Left ventricle myocardium superior (tissue), 1 donor: Measurements from ENCODE around the gene CTNNBIP1. TPM values are rescaled to one million over a fixed set of nuclear protein-coding genes. Genes with fewer than 3 reads are reported as not detected.
"Not testable (repeated sequence)": the region's sequence is repeated elsewhere in the genome, so short reads cannot be mapped to it uniquely, and the experiment has no call there.

Experiments
- ATAC-seq: fragments of 200-7000 bp; cut with Tn5 transposase; one replicate; pipeline ENCODE4 v1.9.1; 2020; ENCODE audit warnings: mild to moderate bottlenecking, moderate library complexity
- DNase-seq: peaks from one replicate; pipeline ENCODE4 v3.0.0-alpha.2; 2020
- intact Hi-C: fragments of 100-400 bp; cut with micrococcal nuclease; formaldehyde crosslinking; loops from one replicate; pipeline ENCODE4 v1.11.0; 2022
- long read RNA-seq: library from polyadenylated mRNA; unstranded; transcript quantifications from one replicate; pipeline ENCODE4 v2.0.0, GENCODE V29; 2021
- total RNA-seq: library from RNA; stranded (reverse); fragmentation: NEBNext Ultra II Directional; extraction: Animal tissue kit (Norgen Biotek cat#: 25700); gene quantifications from one replicate; pipeline ENCODE4 v1.2.1, GENCODE V29; 2021
- donor health status: DM: no; HTN: yes; CAD: no; lungs with severe emphysema.

Gene CTNNBIP1, protein sequence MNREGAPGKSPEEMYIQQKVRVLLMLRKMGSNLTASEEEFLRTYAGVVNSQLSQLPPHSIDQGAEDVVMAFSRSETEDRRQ
- 45.9 TPM for total RNA-seq
- long read RNA-seq, transcript CTNNBIP1-203 (6 exons, 3,000 nt): minor isoform, 5 of 113 reads
- long read RNA-seq, transcript CTNNBIP1-204 (5 exons, 1,206 nt): major isoform, 77 of 113 reads
- long read RNA-seq, partial matches to known transcripts: 2 of 113 reads
- long read RNA-seq, other reads (novel, unspliced or antisense): 29 of 113 reads

DNA sequence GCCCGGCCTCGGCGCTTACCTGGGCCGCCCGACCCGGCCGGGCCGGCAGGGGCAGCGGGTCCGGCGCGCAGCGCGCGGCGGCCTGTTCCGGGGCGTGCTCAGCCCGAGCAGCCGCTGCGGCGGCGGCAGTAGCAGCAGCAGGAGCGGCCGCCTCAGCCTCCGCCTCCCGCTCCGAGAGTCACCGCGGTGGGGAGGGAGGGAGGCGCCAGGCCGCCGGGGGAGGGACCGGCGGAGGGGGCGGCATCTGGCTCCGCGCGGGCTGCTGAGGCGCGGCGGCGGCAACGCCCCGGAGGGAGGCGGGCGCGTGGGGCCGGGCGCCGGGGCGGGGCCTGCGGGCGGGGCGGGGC is at the start of gene CTNNBIP1:
Gene CTNNBIP1, minus strand, starts transcription at position 194 of the 347 bp plus-strand sequence. CDS start 38,205 bp downstream, outside the sequence.
- intact Hi-C loops: no loop called here
- ATAC-seq (no peak), DNase-seq (no peak)

DNA sequence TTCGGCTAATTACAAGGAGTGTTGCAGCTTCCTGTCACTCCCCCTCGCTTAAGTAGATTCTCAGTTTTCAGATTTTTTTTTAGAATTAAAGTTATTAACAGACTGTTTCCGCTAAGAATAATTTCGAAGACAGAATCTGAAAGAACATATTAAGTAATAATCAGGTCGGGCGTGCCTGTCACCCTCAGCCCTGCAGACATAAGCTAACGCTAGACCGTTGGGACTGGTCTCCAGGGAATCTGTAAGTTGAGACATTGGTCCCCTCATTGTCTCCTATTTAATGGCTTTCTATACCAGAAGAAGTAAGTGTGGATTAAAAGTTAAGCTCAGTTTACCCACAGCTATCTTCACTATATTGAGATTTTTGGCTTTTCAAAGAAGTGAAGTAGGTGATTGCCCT is 47.7 kb upstream of the CTNNBIP1 start:
- no peak for DNase-seq
- intact Hi-C loops: no loop called here
- no peak for ATAC-seq

DNA sequence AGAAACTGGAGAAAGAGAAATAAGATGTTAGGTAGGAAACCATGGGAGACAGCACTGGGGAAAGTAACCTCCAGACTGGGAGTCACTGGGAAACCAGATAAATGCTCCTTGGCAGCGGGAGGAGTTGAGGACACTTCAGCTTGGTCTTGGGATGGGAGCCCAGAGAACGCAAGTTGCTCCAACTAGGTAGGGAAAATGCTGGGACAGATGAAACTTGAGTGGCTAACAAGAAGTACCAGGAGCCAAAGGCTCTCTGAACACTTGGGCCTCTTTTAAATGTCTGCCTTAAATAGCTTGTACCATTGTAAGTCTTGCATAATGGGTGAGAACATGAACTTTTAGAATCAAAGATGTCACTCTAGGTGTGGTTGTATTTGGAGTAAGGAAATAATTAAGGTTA is 36.2 kb upstream of the CTNNBIP1 start:
- DNase-seq: no peak
- ATAC-seq: no peak
- intact Hi-C loops: no loop called here

DNA sequence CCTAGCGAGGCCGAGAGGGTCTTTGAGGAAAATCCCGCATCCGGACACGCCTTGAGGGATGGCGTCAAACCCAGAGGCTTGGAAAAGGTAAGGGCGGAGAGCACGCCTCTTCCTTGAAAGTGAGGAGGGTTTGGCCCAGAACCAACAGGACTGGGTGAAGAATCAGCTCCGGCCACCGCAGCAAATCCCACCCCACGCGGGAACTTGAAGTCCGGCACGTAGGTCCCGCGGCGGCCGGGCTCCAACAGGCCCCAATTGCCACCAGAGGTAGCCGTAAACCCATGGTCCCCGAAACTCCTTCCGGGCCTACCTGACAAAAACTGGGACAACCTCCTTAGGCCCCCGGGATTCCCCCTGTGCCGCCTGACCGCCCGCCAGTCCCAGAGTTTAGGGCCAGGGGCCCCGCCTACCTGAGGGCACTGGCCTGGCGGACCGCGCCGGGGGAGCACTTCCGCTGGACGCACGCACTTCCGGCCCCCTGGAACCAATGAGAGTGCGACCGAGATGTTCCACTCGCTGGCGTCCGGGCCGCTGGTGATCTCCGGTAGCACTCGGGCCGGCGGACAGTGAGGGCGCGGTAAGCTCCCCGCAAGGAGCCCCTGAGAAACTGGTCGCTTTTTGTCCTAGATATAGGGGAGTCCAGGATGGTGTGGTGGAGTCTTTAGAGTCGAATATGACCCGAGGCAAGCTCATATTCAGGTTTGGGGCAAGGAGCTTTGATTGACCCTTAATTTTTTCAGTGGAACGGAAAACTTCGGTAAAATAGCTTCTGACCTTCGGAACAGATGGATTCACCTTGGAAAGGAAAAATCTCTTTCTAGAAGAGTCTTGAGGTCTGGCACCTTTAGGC is 33.1 kb upstream of the CTNNBIP1 start, which contains the start of the genes LZIC and NMNAT1:
Gene LZIC, minus strand, starts transcription at position 453 of the 850 bp plus-strand sequence. CDS start 6,772 bp downstream, outside the sequence.
Gene NMNAT1, plus strand, starts transcription at position 537 of the 850 bp plus-strand sequence. CDS start 28,599 bp downstream, outside the sequence.
- intact Hi-C loops: no loop called here
- DNase-seq (peak; percentile 95), ATAC-seq (peak; percentile 99)

DNA sequence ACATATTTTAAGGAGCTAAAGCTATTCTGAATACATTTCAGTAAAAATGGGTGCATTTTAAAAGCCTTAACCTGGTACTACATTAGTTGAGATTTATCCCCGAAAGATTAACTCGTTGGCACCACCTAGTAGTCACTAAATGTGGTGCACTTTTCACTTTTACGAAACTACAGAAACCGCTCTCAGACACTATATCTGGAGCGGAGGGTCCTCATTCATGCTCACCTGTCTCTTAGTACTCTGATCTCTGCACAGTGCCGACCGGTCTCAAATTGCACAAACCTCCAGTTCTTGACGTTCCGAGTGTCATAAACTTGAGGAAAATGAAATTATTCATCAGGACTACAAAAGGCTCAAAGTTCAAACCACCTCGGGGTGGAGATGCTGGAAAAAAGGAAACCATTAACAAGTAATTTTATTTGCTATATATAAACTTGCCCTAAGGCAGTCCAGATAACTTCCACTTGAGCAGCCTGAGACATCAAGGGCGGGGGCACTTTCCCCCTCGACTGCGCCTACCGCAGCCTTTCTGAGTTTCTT is 32.4 kb upstream of the CTNNBIP1 start:
- intact Hi-C loops: no loop called here
- DNase-seq: no peak
- peak; percentile 29 for ATAC-seq

DNA sequence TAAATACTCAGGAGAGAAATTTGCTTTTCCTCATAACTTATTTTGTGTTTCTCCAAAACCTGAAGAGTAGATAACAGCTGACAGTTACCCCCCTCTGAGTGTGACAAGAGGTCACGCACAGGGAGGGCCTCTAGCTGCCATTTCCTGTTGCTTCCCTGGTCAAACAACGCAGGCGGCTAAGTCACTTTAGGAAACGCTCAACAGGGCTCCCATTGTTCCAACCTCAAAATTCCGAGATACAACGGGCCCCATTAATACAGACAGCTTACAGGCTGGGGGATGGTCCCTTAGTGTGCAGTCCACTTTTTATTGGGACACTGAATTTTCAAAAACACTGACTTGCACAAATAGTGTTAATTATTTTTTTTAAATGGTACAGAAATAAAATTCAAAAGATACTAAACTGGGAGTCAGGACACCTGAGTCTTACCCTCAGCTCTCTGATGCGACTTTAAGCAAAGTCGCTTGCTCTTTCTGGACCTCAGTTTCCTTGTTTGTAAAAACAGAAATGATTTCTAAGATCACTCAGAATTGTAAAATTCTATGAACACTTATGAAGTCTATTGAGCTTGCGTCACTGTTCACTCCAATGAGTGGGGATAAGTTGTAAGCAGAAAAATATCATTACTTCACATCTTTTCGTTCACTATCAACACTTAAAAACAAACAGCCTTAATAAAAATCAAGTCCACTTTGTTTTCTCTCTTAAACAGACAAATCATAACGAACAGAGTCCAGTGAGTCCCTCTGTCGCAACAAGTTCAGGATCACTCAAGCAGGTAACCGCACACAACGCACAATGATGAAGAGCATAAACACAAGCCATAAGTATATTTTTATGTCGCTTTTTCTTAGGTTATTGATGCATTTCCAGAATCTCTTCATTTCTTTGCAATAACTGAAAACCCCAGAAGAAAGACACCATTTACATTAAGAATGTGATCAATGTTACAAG is 19.6 kb upstream of the CTNNBIP1 start:
- peak; percentile 39 for ATAC-seq
- intact Hi-C loops: no loop called here
- DNase-seq: no peak

DNA sequence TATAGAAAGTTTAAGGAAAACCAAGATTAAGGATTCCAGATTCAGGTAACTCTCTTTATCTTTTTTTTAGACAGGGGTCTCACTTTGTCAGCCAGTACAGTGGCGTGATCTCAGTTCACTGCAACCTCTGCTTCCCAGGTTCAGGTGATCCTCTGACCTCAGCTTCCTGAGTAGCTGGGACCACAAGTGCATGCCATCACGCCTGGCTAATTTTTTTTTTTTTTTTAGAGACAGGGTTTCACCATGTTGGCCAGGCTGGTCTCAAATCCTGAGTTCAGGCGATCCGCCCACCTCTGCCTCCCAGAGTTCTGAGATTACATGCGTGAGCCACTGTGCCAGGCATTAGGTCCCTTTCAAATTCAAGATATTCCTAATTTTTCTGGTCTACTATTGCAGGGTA is 17.2 kb upstream of the CTNNBIP1 start:
- DNase-seq (no peak), ATAC-seq (no peak)
- intact Hi-C loops: no loop called here

DNA sequence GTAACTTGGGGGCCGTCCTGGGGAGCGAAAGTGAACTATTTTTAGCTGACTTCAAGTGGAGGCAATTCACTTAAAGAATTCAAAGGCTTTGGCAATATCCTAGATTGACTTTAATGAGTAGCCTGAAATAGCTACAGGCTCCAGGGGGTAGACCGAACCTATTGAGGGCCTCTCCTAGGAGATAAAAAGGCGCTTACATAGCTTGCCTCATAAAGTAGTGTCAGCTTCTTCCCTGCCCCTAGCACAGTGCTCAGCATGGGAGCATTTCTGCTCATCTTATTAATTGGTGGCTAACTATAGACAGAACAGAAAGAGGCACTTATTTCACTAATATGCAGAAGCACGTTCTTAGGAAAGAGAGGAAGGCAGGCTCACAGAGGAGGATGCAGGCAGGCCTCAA is 12.3 kb upstream of the CTNNBIP1 start:
- DNase-seq (no peak), ATAC-seq (peak; percentile 91)
- intact Hi-C loops: no loop called here

DNA sequence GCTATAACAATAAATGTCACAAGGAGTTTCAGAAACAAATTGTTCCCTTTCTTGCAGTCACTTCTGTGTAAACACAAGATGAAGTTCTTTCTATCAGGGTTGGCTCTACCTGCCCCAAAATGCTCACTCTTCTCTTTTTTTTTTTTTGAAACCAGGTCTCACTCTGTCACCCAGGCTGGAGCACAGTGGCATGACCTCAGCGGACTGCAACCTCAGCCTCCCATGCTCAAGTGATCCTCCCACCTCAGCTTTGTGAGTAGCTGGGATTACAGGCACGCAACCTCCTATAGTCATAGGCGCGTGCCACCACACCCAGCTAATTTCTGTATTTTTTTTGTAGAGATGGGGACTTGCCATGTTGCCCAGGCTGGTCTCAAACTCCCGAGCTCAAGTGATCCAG is 10.5 kb upstream of the CTNNBIP1 start:
- intact Hi-C loops: no loop called here
- ATAC-seq: no peak
- no peak for DNase-seq

DNA sequence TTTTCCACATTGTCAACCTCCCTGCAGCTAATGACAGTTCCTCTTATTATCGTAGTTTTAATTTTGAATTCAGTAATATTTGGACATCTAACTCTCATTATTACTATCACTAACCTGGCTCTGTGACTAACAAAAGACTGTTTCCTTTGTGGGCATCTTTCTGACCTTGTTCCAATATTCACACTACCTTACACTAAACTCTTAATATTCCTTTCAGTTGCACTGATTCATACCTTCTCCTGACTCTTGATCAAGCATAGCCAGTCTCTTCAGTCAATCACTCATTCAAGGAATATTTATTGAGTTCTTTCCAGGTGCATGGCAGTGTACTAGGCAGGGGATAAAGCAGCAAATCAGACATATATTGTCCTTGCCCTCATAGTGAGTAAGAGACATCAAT is 7.8 kb upstream of the CTNNBIP1 start:
- ATAC-seq (no peak), DNase-seq (no peak)
- intact Hi-C loops: no loop called here

DNA sequence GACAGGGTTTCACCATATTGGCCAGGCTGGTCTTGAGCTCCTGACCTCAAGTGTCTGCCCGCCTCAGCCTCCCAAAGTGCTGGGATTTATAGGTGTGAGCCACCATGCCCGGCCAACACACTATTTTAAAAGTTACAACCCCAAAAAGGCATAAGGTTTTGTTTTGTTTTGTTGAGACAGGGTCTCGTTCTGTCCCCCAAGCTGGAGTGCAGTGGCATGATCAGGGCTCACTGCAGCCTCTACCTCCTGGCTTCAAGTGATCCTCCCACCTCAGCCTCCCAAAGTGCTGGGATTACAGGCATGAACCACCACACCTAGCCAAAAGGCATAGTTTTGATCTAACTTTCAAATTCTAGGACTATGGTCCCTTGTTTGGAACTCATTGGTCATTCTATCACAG is 7.4 kb upstream of the CTNNBIP1 start:
- intact Hi-C loops, DNase-seq, ATAC-seq: not testable (repeated sequence)

DNA sequence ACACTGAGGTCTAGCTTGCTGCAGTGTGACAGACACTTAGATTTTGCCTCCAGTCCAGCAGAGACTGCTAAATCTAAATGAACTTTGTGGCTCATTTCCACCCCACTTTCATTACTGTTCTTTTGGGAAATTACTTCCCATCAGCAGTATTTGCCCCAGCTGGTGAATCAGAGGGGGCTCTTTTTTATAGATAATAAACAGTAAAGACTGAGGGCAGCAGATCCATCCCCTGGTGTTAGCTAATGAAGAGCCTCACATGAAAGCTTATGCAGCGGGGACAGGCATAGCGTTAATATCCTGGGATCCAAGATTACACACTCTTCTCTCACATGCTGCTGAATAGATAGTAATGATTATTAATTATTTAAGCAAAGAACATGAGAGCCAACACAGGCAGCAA is 6.4 kb upstream of the CTNNBIP1 start:
- no peak for DNase-seq
- intact Hi-C loops: no loop called here
- ATAC-seq: no peak

DNA sequence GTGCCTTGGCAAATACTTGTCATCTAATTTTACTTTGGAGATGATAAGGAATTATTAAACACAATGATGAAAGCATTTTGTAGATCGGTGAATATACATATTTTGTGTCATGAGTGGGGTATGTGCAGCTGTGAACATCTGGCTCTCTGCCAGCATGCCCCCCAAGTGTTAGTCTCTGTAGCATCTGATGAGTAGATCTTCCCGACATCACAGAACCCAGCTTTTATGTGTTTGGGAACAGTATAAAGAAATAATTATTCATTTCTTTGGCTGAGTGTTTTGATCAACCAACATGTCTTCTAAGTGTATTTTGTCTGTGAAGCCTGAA is 4.5 kb upstream of the CTNNBIP1 start:
- ATAC-seq (no peak), DNase-seq (no peak)
- intact Hi-C loops: no loop called here

DNA sequence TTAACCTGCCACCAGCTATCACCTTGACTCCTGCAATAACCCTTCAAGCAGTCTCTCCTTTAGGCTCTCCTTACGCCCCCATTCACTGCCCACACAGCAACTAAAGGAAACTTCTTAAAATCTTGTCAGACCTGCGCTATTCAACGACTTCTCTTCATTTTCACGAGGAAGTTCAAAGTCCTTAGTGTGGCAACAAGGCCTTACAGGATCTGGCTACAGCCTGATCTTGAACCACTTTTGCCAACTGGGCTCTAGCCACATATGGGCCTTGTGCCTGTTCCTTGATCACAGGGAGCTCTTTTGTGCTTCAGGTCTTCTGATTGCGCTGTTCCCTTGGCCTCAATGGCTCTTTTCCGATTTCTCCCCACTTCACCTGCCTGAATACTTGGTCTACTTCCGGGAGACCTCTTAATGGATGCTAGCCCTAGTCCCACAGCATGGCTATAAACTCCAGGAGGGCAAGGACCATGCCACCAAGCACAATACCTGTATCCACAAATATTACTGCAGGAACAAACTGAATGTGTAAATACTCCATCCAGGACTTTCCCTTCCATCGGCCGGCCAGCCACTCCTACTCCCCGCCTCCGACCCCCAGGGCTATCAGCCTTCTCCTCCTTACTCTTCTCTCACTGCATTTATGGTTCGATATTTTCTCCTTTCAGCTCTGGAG is 2.3 kb upstream of the CTNNBIP1 start:
- intact Hi-C loops: no loop called here
- no peak for DNase-seq
- ATAC-seq: no peak

DNA sequence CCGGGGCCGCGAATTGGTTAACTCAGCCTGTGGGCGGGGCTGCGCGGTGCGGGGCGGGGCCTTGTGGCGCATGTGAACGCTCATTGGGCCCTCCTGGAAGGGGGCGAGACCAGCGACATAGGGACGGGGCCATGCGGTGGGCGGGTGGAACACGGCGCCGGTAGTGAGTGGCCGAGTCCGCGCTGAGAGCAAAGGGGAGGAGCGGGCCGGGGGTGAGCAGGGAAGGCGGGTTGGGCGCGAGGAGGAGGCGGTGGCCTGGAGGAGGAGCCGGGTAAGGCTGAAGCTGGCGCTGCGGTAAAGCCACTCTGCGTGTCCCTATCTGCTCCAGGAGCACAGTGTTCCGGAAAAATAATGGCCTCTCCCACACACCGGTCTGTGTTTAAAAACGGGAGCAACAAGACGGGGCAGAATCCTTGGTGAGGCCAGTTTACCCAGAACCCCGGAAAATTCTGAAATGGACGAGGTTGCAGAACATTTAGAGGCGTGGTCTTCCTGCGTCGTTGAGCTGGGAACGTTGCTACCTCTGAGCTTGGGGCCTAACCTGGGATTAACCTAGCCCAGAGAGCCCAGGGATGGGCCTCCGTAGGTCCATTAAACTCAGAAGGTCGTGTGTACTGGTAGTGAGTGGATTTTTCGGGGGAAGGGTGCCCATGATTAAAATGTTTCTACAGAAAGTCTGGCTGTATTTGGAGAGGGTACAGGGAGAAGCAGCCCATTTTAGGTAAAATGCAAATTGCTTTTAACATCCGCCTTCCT is 532 bp upstream of the CTNNBIP1 start:
- DNase-seq (peak; percentile 100), ATAC-seq (peak; percentile 96)
- intact Hi-C loops: no loop called here

DNA sequence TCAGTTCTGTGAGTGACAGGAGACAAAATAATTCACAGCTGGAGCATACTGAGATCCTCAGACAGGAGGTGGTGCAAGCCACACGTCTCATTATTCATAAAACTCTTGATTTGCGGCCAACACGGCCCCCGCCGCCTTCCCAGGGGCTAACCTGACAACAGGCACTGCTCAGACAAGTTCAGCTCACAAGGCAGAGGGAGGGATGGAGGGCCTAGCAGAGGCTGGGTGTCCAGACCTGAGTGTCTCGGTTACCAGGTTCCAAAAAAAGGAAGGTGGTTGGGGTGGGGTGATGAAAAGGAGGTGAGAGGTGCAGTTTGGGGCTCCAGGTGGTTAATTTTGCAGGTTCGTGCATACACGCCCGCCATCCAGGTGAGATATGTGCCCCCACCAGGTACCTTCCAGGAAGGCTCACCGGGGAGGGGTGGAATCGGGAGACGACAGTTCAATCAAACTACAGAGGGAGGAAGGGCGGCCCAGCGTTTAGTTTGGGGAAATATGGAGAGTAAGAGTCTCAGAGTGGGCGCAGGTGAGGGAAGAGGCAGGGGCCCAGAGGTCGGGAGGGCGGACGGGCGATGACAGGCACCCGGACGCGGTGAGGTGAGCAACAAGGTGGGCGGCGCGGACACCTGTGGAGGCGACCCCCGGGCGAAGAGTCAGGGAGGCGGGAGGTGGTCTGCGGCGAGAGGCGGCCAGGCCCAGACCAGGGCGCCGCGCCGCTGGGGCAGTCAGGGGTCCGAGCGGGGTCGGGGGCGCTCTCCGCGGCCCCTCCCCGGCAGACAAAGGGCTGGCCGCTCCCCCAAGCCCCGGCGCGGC is 629 bp downstream of the CTNNBIP1 start:
- intact Hi-C loops: no loop called here
- ATAC-seq (no peak), DNase-seq (peak; percentile 60)

DNA sequence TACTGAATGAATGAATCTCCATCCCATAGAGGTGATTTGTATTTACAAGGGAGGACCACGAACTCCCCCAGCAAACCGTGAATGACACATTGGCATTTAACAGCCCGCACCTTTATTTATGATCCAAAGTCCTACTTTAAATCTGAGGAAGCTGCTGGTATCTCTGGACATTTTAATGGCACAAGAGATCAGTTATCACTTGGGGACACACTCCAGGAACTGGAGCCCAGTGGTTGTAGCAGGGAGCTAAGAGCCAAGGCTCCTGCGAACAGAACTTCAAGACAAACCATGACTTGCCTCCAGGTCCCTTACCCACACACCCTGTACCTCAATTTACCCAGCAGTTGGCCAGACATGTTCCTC is 1.2 kb downstream of the CTNNBIP1 start:
- ATAC-seq (no peak), DNase-seq (no peak)
- intact Hi-C loops: no loop called here
